Ramos (cell line): ENCODE data around the gene NAT14.

Source experiments
- in situ Hi-C: fragments of 300-500 bp; cut with MboI; formaldehyde crosslinking; loops from one replicate; pipeline ENCODE4 v1.14.3; 2022; ENCODE audit warnings: low sequenced_read_pairs; ENCODE audit not compliant: unreplicated experiment

NAT14 gene

DNA sequence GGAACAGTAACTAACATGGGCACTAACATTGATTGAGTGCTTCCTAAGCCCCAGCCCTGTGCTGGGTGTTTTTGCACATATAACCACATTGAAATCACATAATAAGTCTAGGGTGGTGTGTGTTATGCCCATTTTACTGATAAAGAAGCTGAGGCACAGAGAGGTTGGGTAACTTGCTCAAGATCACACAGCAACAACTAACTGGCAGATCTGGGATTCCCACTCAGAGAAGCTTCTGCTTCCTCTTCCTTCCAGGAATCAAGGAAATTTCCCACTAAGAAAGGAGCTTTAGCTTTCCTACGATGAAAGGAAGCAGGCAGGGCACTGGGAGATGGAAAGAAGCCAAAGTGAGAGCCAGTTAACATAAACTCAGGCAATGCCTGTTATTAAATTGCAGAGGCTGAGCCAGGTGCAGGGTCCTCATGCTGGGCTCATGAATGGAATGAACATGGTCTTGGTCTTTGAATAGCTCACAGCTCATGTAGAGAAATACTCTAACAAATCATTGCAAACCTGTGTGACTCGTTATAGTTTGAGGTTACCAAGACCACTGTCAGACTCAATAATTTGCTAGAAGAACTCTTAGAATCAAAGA is 13.4 kb downstream of the NAT14 start:
- in situ Hi-C loops: no loop called here

GRCh38 chr19:55500368-55500952 is 15.5 kb downstream of the NAT14 start:
- in situ Hi-C loops: no loop called here

DNA sequence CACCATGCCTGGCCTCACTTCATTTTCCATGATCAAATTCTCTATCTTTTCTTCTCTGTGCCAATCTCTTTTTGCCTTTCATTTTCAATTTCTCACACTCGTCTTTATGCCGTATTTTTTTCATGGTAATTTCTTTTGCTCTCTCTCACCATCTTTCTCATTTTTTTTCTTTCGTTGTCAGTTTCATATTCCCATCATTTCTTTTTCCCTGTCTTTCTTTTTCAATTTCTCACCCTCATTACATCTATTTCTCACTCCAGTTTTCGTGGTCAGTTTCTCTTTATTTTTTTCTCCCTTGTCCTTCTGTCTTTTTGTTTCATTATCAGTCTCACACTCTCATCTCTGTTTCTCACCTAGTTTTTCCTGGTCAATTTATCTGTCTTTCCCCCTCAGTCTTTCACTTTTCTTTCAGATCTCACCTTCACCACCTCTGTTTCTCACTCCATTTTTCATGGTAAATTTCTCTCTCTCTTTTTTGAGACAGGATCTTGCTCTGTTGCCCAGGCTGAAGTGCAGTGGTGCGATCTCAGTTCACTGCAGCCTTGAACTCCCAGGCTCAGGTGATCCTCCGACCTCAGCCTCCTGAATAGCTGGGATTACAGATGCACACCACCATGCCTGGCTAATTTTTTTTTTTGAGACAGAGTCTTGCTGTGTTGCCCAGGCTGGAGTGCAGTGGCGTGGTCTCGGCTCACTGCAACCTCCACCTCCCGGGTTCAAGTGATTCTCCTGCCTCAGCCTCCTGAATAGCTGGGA is 17.4 kb downstream of the NAT14 start:
- in situ Hi-C loops: no loop called here

- in situ Hi-C loops: no loop called here
Observed at GRCh38 chr19:55503157-55503501, 18.1 kb downstream of the NAT14 start.

DNA sequence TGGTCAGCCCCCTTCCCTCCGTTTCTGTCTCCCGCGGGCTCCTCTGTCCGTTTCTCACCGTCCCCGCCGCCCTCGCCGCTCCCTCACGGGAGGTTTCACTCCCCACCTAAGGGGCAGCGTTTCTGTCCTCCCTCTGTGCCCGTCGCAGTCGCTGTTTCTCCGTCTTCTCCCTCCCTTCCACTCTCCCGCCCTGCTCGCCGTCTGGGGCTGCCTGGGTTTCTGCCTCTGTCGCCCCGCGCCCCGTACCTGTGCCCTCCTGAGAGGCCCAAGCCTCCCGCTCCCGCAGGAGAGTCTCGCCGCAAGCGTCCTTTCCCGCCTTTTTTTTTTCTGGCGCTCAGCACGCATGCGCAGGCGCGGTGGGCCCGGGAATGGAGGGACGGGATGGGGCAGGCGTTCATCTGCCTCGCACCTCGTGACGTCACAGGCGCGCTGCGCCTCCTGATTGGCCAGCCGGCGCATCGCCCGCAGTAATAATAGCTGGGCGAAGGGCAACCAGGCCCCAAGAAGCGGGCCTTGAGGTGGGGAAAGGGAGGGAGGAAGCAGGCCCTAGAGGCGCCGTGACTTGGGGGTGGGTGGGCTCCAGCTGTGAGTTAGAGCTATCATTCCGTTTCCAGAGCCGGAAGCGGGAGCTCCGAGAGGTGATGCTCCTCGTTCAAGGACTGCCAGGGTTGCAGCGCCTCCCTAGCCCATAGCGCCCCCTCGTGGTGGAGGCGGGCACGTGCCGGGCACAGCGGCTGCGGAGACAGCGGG is 18.7 kb downstream of the NAT14 start:
- in situ Hi-C loops: no loop called here

DNA sequence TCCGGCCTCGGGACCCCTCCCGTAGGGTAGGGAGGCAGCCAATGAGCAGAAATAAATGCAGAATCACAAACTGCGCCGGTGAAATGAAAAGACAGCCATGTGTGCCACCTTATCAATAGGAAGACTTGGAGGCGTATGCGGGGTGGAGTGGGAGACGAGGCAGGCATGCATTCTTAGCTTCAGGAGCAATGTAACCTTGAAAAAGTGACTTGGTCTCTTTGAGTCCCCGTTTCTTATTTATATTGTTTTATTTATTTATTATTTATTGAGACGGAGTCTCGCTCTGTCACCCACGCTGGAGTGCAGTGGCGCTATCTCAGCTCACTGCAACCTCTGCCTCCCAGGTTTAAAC is 19.2 kb downstream of the NAT14 start:
- in situ Hi-C loops: no loop called here

DNA sequence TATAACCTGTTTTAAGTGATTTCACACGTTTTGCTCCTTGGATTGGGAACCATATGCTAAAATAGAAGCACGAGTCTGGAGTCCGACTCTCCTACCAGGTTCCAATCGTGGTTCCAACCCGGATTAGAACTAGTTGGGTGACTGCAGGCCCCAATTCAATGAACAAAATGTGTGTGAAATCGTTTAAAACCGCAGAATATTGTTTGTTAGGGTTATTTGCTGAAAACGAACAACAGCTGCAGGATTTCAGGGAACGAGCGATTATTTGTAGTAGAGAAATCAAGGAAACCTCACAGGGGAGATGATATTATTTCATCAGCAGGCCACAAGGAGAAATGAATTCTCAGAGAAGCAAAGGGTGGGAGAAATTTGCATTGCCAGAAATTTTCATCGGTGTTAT is 20.0 kb downstream of the NAT14 start:
- in situ Hi-C loops: no loop called here

GRCh38 chr19:55508120-55508519 is 23.1 kb downstream of the NAT14 start:
- in situ Hi-C loops: no loop called here

DNA sequence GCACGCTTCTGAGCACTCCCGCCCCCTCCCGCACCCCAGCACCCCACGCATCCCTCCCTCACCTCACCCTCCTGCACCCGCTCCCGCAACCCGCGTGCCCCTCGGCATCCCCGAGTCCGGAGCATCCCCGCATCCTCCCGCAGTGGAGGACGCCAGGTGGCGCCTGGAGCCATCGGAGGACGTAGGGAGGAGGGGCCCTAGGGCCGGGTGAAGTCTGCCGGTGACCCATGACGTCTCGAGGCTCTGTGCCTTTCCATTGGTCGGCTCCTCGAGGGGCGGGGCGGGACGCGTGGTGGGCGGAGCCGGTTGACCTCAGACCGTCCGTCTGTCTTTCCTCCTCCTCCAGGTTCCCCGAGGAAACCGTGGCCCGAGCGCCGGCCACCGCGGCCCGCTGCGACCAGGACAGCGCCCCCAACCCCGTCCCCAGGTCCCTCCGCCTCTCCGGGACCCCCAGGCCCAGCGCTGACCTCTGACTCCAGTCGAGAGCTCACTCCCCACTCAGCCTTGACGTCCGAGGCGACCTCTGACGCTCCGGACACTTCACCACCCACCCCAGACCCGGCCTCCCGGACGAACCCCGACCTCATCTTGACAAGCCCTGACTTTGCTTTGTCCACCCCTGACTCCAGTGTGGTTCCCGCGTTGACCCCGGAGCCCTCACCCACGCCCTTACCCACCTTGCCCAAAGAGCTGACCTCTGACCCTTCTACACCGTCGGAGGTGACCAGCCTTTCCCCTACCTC is 32.1 kb downstream of the NAT14 start:
- in situ Hi-C loops: loop anchor here (5.0 to 10.0 kb wide), 2 partner anchors 110 to 288 kb away; no protein-coding TSS in a partner anchor

DNA sequence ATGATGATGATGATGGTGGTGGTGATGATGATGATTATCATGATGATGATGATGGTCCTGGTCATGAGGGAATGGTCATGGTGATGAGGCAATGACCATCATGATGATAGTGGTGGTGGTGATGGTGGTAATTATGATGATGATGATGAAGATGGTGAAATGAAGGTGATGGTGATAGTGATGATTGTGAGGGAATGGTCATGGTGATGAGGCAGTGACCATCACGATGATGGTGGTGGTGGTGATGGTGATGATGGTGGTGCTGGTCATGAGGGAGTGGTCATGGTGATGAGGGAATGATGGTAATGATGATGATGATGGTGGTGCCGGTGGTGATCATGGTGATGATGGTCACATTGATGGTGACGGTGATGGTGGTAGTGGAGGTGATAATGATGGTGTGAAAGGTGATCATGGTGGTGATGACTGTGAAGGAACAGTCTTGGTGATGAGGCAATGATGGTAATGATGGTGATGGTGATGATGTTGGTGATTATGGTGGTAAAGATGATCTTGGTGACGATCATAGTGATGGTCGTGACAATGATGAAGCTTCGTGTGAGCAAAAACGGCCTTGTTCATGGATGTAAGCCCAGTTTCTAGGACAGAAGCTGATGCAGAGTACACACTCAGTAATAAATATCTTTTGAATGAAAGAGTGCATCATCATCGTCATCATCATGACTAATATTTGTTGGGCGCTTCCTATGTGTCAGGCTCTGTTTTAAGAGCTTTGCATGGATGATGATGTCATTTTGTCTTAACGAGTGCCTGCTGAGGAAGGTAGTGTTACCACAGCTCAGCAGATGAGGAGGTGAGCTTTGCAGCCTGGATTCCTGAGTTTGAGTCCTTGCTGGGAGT is 34.7 kb downstream of the NAT14 start:
- in situ Hi-C loops: loop anchor here (5.0 to 10.0 kb wide), 2 partner anchors 108 to 285 kb away; no protein-coding TSS in a partner anchor

DNA sequence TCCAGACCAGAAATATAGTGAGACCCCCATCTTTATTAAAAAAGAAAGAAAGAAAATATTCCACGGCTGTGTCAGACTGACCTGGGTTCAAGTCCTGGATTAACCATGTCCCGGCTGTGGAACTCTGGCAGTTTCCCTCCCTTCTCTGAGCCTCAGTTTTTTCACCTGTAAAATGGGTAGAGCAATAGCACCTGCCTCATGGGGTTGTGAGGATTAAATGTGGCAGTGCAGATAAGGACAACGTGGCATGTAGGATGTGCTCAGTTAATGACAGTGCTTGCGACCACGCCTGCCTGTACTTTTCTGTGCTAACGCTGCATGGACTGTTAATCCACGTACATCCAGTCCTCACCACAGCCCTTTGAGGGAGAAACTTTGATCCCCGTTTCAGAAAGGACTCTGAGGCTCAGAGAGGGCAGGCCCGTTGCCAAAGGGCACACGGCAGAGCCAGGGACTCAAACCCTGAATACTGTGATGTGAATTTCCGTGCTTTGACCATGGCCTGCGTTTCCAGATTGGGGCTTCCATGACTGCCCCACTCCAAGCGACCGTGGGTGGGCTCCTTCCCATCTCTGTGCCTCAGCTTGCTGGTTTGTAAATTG is 35.8 kb downstream of the NAT14 start:
- in situ Hi-C loops: no loop called here

GRCh38 chr19:55525289-55526101 is 40.5 kb downstream of the NAT14 start:
- in situ Hi-C loops: no loop called here

- in situ Hi-C loops: no loop called here
Observed at GRCh38 chr19:55526216-55527196, 41.5 kb downstream of the NAT14 start.

DNA sequence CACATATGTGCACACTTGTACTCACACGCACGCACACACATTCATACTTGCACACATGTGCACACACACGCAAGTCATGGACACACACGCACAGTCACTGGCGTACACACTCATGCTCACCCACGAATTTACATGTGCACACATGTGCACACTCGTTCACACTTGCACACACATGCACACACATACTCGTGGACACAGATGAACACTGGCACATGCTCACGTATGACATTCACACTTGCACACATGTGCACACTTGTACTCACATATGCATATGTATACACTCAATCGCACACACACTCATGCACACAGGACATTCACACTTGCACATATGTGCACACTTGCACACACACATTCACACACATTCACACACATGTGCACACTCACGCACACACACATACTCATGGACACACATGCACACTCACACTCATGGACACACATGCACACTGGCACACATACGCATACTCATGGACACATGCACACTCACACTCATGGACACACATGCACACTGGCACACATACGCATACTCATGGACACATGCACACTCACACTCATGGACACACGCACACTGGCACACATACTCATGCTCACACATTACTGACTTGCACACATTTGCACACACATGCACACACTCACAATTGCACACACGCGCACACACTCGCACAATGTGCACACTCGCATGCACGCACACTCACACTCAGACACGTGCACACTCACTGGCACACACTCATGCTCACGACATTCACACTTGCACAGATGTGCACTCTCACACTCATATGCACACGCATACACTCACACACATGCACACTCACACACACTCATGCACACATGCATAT is 42.4 kb downstream of the NAT14 start:
- in situ Hi-C loops: no loop called here

DNA sequence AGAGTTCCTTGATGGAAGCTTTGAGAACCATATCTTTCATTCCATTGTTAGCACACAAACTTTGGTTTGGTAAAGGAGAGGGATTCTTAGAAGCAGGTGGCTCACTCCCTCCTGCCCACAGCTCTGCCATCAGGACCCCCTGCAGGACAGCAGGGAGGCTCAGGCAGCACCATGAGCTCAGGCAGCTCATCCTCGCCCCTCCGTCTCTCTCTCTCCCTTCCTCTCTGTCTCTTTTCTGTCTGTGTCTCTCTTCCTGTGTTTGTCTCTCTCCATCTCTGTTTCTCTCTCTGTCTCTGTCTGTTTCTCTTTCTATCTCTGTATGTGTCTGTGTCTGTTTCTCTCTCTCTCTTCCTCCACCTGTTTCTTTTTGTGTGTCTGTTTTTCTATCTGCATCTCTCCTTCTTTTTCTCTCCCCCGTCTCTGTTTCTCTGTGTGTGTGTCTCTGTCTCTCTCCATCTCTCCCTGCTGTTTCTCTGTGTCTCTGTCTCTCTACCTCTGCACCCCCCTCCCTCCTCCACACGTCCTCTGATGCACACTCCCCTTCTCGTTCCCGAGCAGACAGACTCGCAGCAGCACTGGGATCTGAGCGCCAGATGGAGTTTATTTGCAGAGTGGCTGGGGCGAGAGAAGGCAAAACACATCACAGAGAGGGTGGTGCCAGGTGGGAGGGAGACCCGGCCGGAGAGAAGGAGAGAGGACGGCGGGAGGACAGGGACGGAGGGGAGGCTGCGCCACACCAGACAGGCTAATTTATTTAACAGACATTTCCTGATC is 43.2 kb downstream of the NAT14 start:
- in situ Hi-C loops: no loop called here
